HepG2 (cell line): ENCODE results near the gene NEDD4L. TPM values are rescaled to one million over a fixed set of nuclear protein-coding genes. Genes with fewer than 3 reads are reported as not detected.

ENCODE experiments used
- ATM ChIP-seq: fragments of 450-650 bp; IDR thresholded peaks from 2 replicates; pipeline ENCODE4 v1.7.1; 2017; ENCODE audit warnings: mild to moderate bottlenecking, borderline replicate concordance
- FOXO1 ChIP-seq: sonication (generic); formaldehyde crosslinking; IDR thresholded peaks from 2 replicates; pipeline ENCODE4 v1.4.0; 2020; ENCODE audit warnings: missing genetic modification reagents
- JUND ChIP-seq: sonication (generic); formaldehyde crosslinking; IDR thresholded peaks from 2 replicates; pipeline ENCODE4 v1.8.0; 2022; ENCODE audit warnings: mild to moderate bottlenecking, missing genetic modification reagents
- PHB2 ChIP-seq: fragments of 450-650 bp; IDR thresholded peaks from 2 replicates; pipeline ENCODE4 v1.6.1; 2018; ENCODE audit not compliant: partially characterized antibody
- RFX1 ChIP-seq: fragments of 450-650 bp; IDR thresholded peaks from 2 replicates; pipeline ENCODE4 v1.6.1; 2017
- U2AF1 ChIP-seq: fragments of 200-400 bp; formaldehyde crosslinking; optimal IDR thresholded peaks from 2 replicates; pipeline ENCODE3; 2017; ENCODE audit warnings: mild to moderate bottlenecking, low read depth, low read length
- U2AF2 ChIP-seq: fragments of 200-400 bp; formaldehyde crosslinking; IDR thresholded peaks from 2 replicates; pipeline ENCODE4 v1.6.1; 2017; ENCODE audit warnings: low read depth, mild to moderate bottlenecking, low read length
- ZBTB7A ChIP-seq: sonication (generic); formaldehyde crosslinking; IDR thresholded peaks from 2 replicates; pipeline ENCODE4 v1.8.0; 2022; ENCODE audit warnings: mild to moderate bottlenecking, missing genetic modification reagents
- ZSCAN31 ChIP-seq: sonication (generic); formaldehyde crosslinking; IDR thresholded peaks from 2 replicates; pipeline ENCODE4 v1.5.0; 2020; ENCODE audit warnings: low read depth, mild to moderate bottlenecking, missing genetic modification reagents
- polyA plus RNA-seq, 8 experiments: library from polyadenylated mRNA; depleted of rRNA in 3 of 8; stranded (reverse) in 7 of 8; unstranded in 1 of 8; fragments of >200 nt; fragmentation: Illumina TruSeq in 4 of 8; extraction: Trizol in 4 of 8; gene quantifications; 2 replicates each; pipeline versions ENCODE4 v1.2.1 to v1.2.3, GENCODE V29; 2011 to 2016; ENCODE audit warnings: low read depth in 4 of 8, missing spikeins in 1 of 8, mixed read lengths in 1 of 8; ENCODE audit not compliant: insufficient read depth in 1 of 8
- total RNA-seq, 5 experiments: library from RNA; depleted of rRNA; stranded (reverse); fragments of >200 nt; fragmentation: Illumina TruSeq; extraction: Trizol; gene quantifications; 2 replicates each; pipeline ENCODE4 v1.2.3, GENCODE V29; 2016; ENCODE audit warnings: low read depth in 1 of 5
- TF ChIP-seq, protein P1 (sequence below): sonication (generic); formaldehyde crosslinking; IDR thresholded peaks from 2 replicates; pipeline ENCODE4 v1.4.0; 2020; ENCODE audit warnings: missing genetic modification reagents, borderline replicate concordance
- TF ChIP-seq, protein P2 (sequence below): sonication (generic); formaldehyde crosslinking; IDR thresholded peaks from 2 replicates; pipeline ENCODE4 v1.9.0; 2022; ENCODE audit warnings: missing genetic modification reagents, mild to moderate bottlenecking, borderline replicate concordance
- TF ChIP-seq, protein P3 (sequence below): sonication (generic); formaldehyde crosslinking; IDR thresholded peaks from 2 replicates; pipeline ENCODE4 v1.5.0; 2020; ENCODE audit warnings: missing genetic modification reagents
- TF ChIP-seq, protein P4 (sequence below): sonication (generic); formaldehyde crosslinking; IDR thresholded peaks from 2 replicates; pipeline ENCODE4 v1.4.0; 2020; ENCODE audit warnings: low read depth, missing genetic modification reagents
- TF ChIP-seq, protein P5 (sequence below): sonication (generic); formaldehyde crosslinking; IDR thresholded peaks from 2 replicates; pipeline ENCODE4; 2020; ENCODE audit warnings: missing genetic modification reagents, mild to moderate bottlenecking, borderline replicate concordance

The NEDD4L gene
- total and polyA plus RNA-seq, 2 of the 13 experiments (the other 11 are each of a cell fraction or from before 2014, with no cell fraction given): 168 to 390 TPM

DNA sequence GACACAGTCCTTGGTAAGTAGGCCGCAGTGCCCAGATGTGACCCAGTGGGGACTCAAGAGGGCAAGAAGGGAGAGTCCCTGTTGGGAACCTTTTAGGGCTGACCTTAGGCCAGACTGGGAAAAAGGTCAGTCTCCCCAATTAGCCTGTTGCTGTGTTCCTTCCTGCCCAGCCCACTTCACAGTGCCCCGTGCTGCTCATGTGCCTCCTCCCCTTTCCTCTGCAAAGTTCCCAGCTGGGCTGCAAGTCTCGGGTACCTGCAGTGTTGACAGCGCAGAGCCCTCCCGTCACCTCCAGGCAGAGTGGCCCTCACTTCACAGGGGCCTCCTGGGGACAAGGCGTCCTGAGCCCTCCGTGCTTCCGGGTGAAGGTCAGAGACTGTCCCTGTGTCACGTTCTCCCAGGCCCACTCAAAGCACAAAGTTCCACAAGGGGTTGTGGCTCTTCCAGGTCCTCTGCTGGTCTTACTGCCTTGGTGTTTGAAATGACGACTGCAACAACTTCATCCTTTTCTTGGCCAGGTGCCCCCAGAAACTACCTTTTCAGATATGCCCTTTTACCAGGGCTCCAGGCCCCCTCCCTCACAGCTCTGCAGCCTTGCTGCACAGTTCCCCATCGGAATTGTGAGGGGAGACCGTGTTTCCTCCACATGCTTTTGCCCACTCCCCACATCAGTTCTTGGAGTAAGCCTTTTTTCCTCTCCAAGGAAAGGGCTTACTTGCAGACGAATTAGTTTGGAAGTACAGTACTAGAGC lies 359.1 kb downstream of the NEDD4L start (continued):
- TF ChIP-seq, protein P1, sequence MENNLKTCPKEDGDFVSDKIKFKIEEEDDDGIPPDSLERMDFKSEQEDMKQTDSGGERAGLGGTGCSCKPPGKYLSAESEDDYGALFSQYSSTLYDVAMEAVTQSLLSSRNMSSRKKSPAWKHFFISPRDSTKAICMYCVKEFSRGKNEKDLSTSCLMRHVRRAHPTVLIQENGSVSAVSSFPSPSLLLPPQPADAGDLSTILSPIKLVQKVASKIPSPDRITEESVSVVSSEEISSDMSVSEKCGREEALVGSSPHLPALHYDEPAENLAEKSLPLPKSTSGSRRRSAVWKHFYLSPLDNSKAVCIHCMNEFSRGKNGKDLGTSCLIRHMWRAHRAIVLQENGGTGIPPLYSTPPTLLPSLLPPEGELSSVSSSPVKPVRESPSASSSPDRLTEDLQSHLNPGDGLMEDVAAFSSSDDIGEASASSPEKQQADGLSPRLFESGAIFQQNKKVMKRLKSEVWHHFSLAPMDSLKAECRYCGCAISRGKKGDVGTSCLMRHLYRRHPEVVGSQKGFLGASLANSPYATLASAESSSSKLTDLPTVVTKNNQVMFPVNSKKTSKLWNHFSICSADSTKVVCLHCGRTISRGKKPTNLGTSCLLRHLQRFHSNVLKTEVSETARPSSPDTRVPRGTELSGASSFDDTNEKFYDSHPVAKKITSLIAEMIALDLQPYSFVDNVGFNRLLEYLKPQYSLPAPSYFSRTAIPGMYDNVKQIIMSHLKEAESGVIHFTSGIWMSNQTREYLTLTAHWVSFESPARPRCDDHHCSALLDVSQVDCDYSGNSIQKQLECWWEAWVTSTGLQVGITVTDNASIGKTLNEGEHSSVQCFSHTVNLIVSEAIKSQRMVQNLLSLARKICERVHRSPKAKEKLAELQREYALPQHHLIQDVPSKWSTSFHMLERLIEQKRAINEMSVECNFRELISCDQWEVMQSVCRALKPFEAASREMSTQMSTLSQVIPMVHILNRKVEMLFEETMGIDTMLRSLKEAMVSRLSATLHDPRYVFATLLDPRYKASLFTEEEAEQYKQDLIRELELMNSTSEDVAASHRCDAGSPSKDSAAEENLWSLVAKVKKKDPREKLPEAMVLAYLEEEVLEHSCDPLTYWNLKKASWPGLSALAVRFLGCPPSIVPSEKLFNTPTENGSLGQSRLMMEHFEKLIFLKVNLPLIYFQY: peak; percentile 24; the same call in 1 of the 2 replicates
- TF ChIP-seq, protein P2, sequence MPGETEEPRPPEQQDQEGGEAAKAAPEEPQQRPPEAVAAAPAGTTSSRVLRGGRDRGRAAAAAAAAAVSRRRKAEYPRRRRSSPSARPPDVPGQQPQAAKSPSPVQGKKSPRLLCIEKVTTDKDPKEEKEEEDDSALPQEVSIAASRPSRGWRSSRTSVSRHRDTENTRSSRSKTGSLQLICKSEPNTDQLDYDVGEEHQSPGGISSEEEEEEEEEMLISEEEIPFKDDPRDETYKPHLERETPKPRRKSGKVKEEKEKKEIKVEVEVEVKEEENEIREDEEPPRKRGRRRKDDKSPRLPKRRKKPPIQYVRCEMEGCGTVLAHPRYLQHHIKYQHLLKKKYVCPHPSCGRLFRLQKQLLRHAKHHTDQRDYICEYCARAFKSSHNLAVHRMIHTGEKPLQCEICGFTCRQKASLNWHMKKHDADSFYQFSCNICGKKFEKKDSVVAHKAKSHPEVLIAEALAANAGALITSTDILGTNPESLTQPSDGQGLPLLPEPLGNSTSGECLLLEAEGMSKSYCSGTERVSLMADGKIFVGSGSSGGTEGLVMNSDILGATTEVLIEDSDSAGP (CRISPR knock-in tag): peak; percentile 91
- TF ChIP-seq JUND (CRISPR knock-in tag) (peak; percentile 77), RFX1 (no peak), U2AF1 (peak; percentile 63), FOXO1 (CRISPR knock-in tag) (peak; percentile 97; the same call in 1 of the 2 replicates), ATM (no peak), ZSCAN31 (CRISPR knock-in tag) (0 out of 2 replicates have a peak, but pooled peaks have one; percentile 35), U2AF2 (no peak), PHB2 (no peak), ZBTB7A (peak; percentile 91)
- TF ChIP-seq, protein P3, sequence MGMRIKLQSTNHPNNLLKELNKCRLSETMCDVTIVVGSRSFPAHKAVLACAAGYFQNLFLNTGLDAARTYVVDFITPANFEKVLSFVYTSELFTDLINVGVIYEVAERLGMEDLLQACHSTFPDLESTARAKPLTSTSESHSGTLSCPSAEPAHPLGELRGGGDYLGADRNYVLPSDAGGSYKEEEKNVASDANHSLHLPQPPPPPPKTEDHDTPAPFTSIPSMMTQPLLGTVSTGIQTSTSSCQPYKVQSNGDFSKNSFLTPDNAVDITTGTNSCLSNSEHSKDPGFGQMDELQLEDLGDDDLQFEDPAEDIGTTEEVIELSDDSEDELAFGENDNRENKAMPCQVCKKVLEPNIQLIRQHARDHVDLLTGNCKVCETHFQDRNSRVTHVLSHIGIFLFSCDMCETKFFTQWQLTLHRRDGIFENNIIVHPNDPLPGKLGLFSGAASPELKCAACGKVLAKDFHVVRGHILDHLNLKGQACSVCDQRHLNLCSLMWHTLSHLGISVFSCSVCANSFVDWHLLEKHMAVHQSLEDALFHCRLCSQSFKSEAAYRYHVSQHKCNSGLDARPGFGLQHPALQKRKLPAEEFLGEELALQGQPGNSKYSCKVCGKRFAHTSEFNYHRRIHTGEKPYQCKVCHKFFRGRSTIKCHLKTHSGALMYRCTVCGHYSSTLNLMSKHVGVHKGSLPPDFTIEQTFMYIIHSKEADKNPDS: peak; percentile 98
- TF ChIP-seq, protein P4, sequence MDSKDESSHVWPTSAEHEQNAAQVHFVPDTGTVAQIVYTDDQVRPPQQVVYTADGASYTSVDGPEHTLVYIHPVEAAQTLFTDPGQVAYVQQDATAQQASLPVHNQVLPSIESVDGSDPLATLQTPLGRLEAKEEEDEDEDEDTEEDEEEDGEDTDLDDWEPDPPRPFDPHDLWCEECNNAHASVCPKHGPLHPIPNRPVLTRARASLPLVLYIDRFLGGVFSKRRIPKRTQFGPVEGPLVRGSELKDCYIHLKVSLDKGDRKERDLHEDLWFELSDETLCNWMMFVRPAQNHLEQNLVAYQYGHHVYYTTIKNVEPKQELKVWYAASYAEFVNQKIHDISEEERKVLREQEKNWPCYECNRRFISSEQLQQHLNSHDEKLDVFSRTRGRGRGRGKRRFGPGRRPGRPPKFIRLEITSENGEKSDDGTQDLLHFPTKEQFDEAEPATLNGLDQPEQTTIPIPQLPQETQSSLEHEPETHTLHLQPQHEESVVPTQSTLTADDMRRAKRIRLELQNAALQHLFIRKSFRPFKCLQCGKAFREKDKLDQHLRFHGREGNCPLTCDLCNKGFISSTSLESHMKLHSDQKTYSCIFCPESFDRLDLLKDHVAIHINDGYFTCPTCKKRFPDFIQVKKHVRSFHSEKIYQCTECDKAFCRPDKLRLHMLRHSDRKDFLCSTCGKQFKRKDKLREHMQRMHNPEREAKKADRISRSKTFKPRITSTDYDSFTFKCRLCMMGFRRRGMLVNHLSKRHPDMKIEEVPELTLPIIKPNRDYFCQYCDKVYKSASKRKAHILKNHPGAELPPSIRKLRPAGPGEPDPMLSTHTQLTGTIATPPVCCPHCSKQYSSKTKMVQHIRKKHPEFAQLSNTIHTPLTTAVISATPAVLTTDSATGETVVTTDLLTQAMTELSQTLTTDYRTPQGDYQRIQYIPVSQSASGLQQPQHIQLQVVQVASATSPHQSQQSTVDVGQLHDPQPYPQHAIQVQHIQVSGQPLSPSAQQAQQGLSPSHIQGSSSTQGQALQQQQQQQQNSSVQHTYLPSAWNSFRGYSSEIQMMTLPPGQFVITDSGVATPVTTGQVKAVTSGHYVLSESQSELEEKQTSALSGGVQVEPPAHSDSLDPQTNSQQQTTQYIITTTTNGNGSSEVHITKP: peak; percentile 79
- TF ChIP-seq, protein P5, sequence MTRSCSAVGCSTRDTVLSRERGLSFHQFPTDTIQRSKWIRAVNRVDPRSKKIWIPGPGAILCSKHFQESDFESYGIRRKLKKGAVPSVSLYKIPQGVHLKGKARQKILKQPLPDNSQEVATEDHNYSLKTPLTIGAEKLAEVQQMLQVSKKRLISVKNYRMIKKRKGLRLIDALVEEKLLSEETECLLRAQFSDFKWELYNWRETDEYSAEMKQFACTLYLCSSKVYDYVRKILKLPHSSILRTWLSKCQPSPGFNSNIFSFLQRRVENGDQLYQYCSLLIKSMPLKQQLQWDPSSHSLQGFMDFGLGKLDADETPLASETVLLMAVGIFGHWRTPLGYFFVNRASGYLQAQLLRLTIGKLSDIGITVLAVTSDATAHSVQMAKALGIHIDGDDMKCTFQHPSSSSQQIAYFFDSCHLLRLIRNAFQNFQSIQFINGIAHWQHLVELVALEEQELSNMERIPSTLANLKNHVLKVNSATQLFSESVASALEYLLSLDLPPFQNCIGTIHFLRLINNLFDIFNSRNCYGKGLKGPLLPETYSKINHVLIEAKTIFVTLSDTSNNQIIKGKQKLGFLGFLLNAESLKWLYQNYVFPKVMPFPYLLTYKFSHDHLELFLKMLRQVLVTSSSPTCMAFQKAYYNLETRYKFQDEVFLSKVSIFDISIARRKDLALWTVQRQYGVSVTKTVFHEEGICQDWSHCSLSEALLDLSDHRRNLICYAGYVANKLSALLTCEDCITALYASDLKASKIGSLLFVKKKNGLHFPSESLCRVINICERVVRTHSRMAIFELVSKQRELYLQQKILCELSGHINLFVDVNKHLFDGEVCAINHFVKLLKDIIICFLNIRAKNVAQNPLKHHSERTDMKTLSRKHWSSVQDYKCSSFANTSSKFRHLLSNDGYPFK (CRISPR knock-in tag): peak; percentile 41; the same call in 1 of the 2 replicates
